ENCODE measurements around the gene AREL1. TPM values are rescaled to one million over a fixed set of nuclear protein-coding genes. Genes with fewer than 3 reads are reported as not detected.

Gene AREL1
- total and polyA plus RNA-seq, 2 experiments from 2014 or later, result 12.9 to 25.6 TPM

GRCh38 chr14:74621556-74621955 lies 91.3 kb downstream of the AREL1 start:
- Histone ChIP-seq H3K9me2 (ENCODE audit: insufficient read depth) (no peaks in the 10 kb centered on the region), H3K9ac (no peak overlapping the region), H3K27ac (peak overlapping the region; percentile 86; the same call in 1 of the 2 replicates), H4K20me1 (ENCODE audit: insufficient read depth) (no peaks in the 10 kb centered on the region), H3K4me2 (ENCODE audit: unreplicated experiment) (no peak overlapping the region), H2AFZ (no peak overlapping the region), H3K36me3 (ENCODE audit: low read depth) (no peaks in the 10 kb centered on the region), H3K9me3 (ENCODE audit: low read depth) (no peaks in the 10 kb centered on the region), H3K4me1 (ENCODE audit: insufficient read depth) (peaks cover 44% of the 10 kb centered on the region), H3F3A (ENCODE audit: insufficient read depth) (peaks cover 46% of the 10 kb centered on the region), H3K27me3 (replicated peaks; ENCODE audit: insufficient read depth) (no peaks in the 10 kb centered on the region), H3K4me3 (no peak overlapping the region), H3K79me2 (ENCODE audit: insufficient read depth) (no peaks in the 10 kb centered on the region)
- TF ChIP-seq EZH2 (IDR thresholded peaks at IDR 0.05; ENCODE audit: insufficient read depth, poor library complexity, severe bottlenecking) (no peak), EZH2phosphoT487 (IDR thresholded peaks at IDR 0.05; ENCODE audit: insufficient read depth, low read depth) (no peak)
- WGBS, 2 experiments (ENCODE audit: low coverage in 1 of 2, low lambda C conversion rate in 2 of 2, missing lambda C conversion rate in 2 of 2), result 71 to 73% methylated on average over 6 of the region's 6 CpGs
- in situ Hi-C loops (cut with MboI), result no loop called here
- no peak for DNase-seq

GRCh38 chr14:74620923-74621322 lies 92.0 kb downstream of the AREL1 start:
- DNase-seq, result no peak
- H3K4me2 ChIP-seq (ENCODE audit: unreplicated experiment), result peak overlapping the region; percentile 3
- no peak overlapping the region for H3K9ac ChIP-seq
- H3K9me3 ChIP-seq (ENCODE audit: low read depth), result no peaks in the 10 kb centered on the region
- 92 to 94% methylated on average over 3 of the region's 3 CpGs for WGBS, 2 experiments (ENCODE audit: low coverage in 1 of 2, low lambda C conversion rate in 2 of 2, missing lambda C conversion rate in 2 of 2)
- peaks cover 51% of the 10 kb centered on the region for H3F3A ChIP-seq (ENCODE audit: insufficient read depth)
- in situ Hi-C loops (cut with MboI), result no loop called here
- no peaks in the 10 kb centered on the region for H3K36me3 ChIP-seq (ENCODE audit: low read depth)
- no peak overlapping the region for H3K4me3 ChIP-seq
- H3K9me2 ChIP-seq (ENCODE audit: insufficient read depth), result no peaks in the 10 kb centered on the region
- no peak for TF ChIP-seq EZH2 (IDR thresholded peaks at IDR 0.05; ENCODE audit: insufficient read depth, poor library complexity, severe bottlenecking)
- TF ChIP-seq EZH2phosphoT487 (IDR thresholded peaks at IDR 0.05; ENCODE audit: insufficient read depth, low read depth), result no peak
- no peaks in the 10 kb centered on the region for H4K20me1 ChIP-seq (ENCODE audit: insufficient read depth)
- peak overlapping the region; percentile 86 for H3K27ac ChIP-seq
- no peaks in the 10 kb centered on the region for H3K27me3 ChIP-seq (replicated peaks; ENCODE audit: insufficient read depth)
- H3K4me1 ChIP-seq (ENCODE audit: insufficient read depth), result peaks cover 50% of the 10 kb centered on the region
- H2AFZ ChIP-seq, result no peak overlapping the region
- peaks cover 5% of the 10 kb centered on the region; the same call in 1 of the 2 replicates for H3K79me2 ChIP-seq (ENCODE audit: insufficient read depth)

GRCh38 chr14:74620497-74620921 lies 92.4 kb downstream of the AREL1 start:
- no peak overlapping the region for H2AFZ ChIP-seq
- H3K4me2 ChIP-seq (ENCODE audit: unreplicated experiment), result peak overlapping the region; percentile 57
- peaks cover 55% of the 10 kb centered on the region for H3F3A ChIP-seq (ENCODE audit: insufficient read depth)
- H3K36me3 ChIP-seq (ENCODE audit: low read depth), result no peaks in the 10 kb centered on the region
- H3K79me2 ChIP-seq (ENCODE audit: insufficient read depth), result peaks cover 9% of the 10 kb centered on the region; the same call in 1 of the 2 replicates
- DNase-seq, result peak; percentile 98
- peaks cover 55% of the 10 kb centered on the region for H3K4me1 ChIP-seq (ENCODE audit: insufficient read depth)
- in situ Hi-C loops (cut with MboI), result no loop called here
- no peak overlapping the region for H3K4me3 ChIP-seq
- H3K27me3 ChIP-seq (replicated peaks; ENCODE audit: insufficient read depth), result no peaks in the 10 kb centered on the region
- TF ChIP-seq EZH2 (IDR thresholded peaks at IDR 0.05; ENCODE audit: insufficient read depth, poor library complexity, severe bottlenecking) (no peak), EZH2phosphoT487 (IDR thresholded peaks at IDR 0.05; ENCODE audit: insufficient read depth, low read depth) (no peak)
- no peaks in the 10 kb centered on the region for H3K9me2 ChIP-seq (ENCODE audit: insufficient read depth)
- no peaks in the 10 kb centered on the region for H3K9me3 ChIP-seq (ENCODE audit: low read depth)
- no peaks in the 10 kb centered on the region for H4K20me1 ChIP-seq (ENCODE audit: insufficient read depth)
- H3K9ac ChIP-seq, result peak overlapping the region; percentile 53
- WGBS, 2 experiments (ENCODE audit: low coverage in 1 of 2, low lambda C conversion rate in 2 of 2, missing lambda C conversion rate in 2 of 2), result 19 to 28% methylated on average over 2 of the region's 2 CpGs
- peak overlapping the region; percentile 86 for H3K27ac ChIP-seq

- TF ChIP-seq EZH2 (IDR thresholded peaks at IDR 0.05; ENCODE audit: insufficient read depth, poor library complexity, severe bottlenecking), result no peak
- TF ChIP-seq EZH2phosphoT487 (IDR thresholded peaks at IDR 0.05; ENCODE audit: insufficient read depth, low read depth), result no peak
- peak overlapping the region; percentile 7; the same call in 1 of the 2 replicates for H2AFZ ChIP-seq
- 3% methylated on average over 6 of the region's 6 CpGs for WGBS, 2 experiments (ENCODE audit: low coverage in 1 of 2, low lambda C conversion rate in 2 of 2, missing lambda C conversion rate in 2 of 2)
- peaks cover 9% of the 10 kb centered on the region; the same call in 1 of the 2 replicates for H3K79me2 ChIP-seq (ENCODE audit: insufficient read depth)
- H3K4me2 ChIP-seq (ENCODE audit: unreplicated experiment), result peak overlapping the region; percentile 84
- no peaks in the 10 kb centered on the region for H3K36me3 ChIP-seq (ENCODE audit: low read depth)
- H3K9ac ChIP-seq, result peak overlapping the region; percentile 53
- no peaks in the 10 kb centered on the region for H3K27me3 ChIP-seq (replicated peaks; ENCODE audit: insufficient read depth)
- H3K4me1 ChIP-seq (ENCODE audit: insufficient read depth), result peaks cover 63% of the 10 kb centered on the region
- H3K9me2 ChIP-seq (ENCODE audit: insufficient read depth), result no peaks in the 10 kb centered on the region
- in situ Hi-C loops (cut with MboI), result no loop called here
- H4K20me1 ChIP-seq (ENCODE audit: insufficient read depth), result no peaks in the 10 kb centered on the region
- peak overlapping the region; percentile 86 for H3K27ac ChIP-seq
- DNase-seq, result peak; percentile 99
- no peak overlapping the region for H3K4me3 ChIP-seq
- peaks cover 63% of the 10 kb centered on the region for H3F3A ChIP-seq (ENCODE audit: insufficient read depth)
- H3K9me3 ChIP-seq (ENCODE audit: low read depth), result no peaks in the 10 kb centered on the region
Observed at GRCh38 chr14:74619672-74620131, 93.2 kb downstream of the AREL1 start.
